BLaER1 treated with 17β-estradiol and CSF1 and Interleukin-3, amounts not matched to agents 10 nM and 100 nM (cell line): ENCODE results near the gene PCED1A.

ENCODE experiments used
- H3K27ac ChIP-seq, 11 experiments: shearing (Covaris generic); formaldehyde crosslinking; 2 replicates each; pipeline ENCODE4 v1.8.1; 2022
- H3K27me3 ChIP-seq, 11 experiments: shearing (Covaris generic); formaldehyde crosslinking; 2 replicates each; pipeline ENCODE4 v1.8.1; 2022
- H3K36me3 ChIP-seq, 11 experiments: shearing (Covaris generic); formaldehyde crosslinking; 2 replicates each; pipeline ENCODE4 v1.8.1; 2022
- H3K4me1 ChIP-seq, 10 experiments: shearing (Covaris generic); formaldehyde crosslinking; 2 replicates each; pipeline ENCODE4 v1.8.1; 2022
- H3K4me2 ChIP-seq, 11 experiments: shearing (Covaris generic); formaldehyde crosslinking; 2 replicates each; pipeline ENCODE4 v1.8.1; 2022
- H3K4me3 ChIP-seq, 10 experiments: shearing (Covaris generic); formaldehyde crosslinking; 2 replicates each; pipeline ENCODE4 v1.8.1; 2022
- H3K9ac ChIP-seq, 11 experiments: shearing (Covaris generic); formaldehyde crosslinking; 2 replicates each; pipeline ENCODE4 v1.8.1; 2022
- H3K9me3 ChIP-seq, 11 experiments: shearing (Covaris generic); formaldehyde crosslinking; replicated peaks in 1 of 11; 2 replicates each; pipeline ENCODE4 v1.8.1; 2022
- H4K20me1 ChIP-seq, 11 experiments: shearing (Covaris generic); formaldehyde crosslinking; 2 replicates each; pipeline ENCODE4 v1.8.1; 2022
- Cebpa-rat ChIP-seq, 11 experiments: shearing (Covaris generic); IDR thresholded peaks; 2 replicates each; pipeline ENCODE4 v1.8.1; 2022

Gene PCED1A

GRCh38 chr20:2839732-2840137 lies 720 bp downstream of the PCED1A start:
- Histone ChIP-seq H3K9ac (peak overlapping the region in 9 of 11 experiments; percentile 79 to 93 (median 88); a peak in 17 of 22 replicates), H3K27ac (peak overlapping the region; percentile 86 to 98 (median 94); a peak in 21 of 22 replicates), H3K4me2 (peak overlapping the region; percentile 85 to 95 (median 89)), H4K20me1 (peaks cover 0 to 9% (median 0%) of the 10 kb centered on the region in 11 experiments; a peak in 4 of 22 replicates), H3K4me1 (peaks cover 39 to 48% (median 42%) of the 10 kb centered on the region in 10 experiments), H3K27me3 (no peaks in the 10 kb centered on the region), H3K36me3 (peaks cover 0 to 13% (median 0%) of the 10 kb centered on the region in 11 experiments; a peak in 5 of 22 replicates), H3K4me3 (peak overlapping the region; percentile 70 to 89 (median 80)), H3K9me3 (no peaks in the 10 kb centered on the region)
- no peak for TF ChIP-seq Cebpa-rat (IDR thresholded peaks at IDR 0.05)

- H3K27me3 ChIP-seq: no peaks in the 10 kb centered on the region
- no peaks in the 10 kb centered on the region for H3K9me3 ChIP-seq
- peaks cover 0 to 10% (median 0%) of the 10 kb centered on the region in 11 experiments; a peak in 5 of 22 replicates for H3K36me3 ChIP-seq
- peak overlapping the region in 6 of 11 experiments; percentile 32 to 97 (median 49); a peak in 7 of 22 replicates for H3K27ac ChIP-seq
- H3K4me1 ChIP-seq: peaks cover 39 to 55% (median 42%) of the 10 kb centered on the region in 10 experiments
- peaks cover 0 to 6% (median 0%) of the 10 kb centered on the region in 11 experiments; a peak in 4 of 22 replicates for H4K20me1 ChIP-seq
- TF ChIP-seq Cebpa-rat (IDR thresholded peaks at IDR 0.05): no peak
- 0 out of 20 replicates have a peak overlapping the region, but pooled peaks of 3 of the 10 experiments have one; percentile 1 to 27 (median 18) for H3K4me3 ChIP-seq
- peak overlapping the region in 4 of 11 experiments; percentile 17 to 52 (median 46); a peak in 6 of 22 replicates for H3K9ac ChIP-seq
- peak overlapping the region; percentile 85 to 95 (median 89) for H3K4me2 ChIP-seq
These were observed 1.4 kb downstream of the PCED1A start for GRCh38 chr20:2838847-2839671.

GRCh38 chr20:2838170-2838797 lies 2.2 kb downstream of the PCED1A start:
- H4K20me1 ChIP-seq: no peaks in the 10 kb centered on the region; a peak in 2 of 22 replicates
- H3K4me3 ChIP-seq: peak overlapping the region in 3 of 10 experiments; percentile 1 to 27 (median 18); a peak in 1 of 20 replicates
- H3K4me1 ChIP-seq: peaks cover 39 to 63% (median 42%) of the 10 kb centered on the region in 10 experiments
- H3K4me2 ChIP-seq: peak overlapping the region; percentile 68 to 95 (median 88)
- H3K27me3 ChIP-seq: no peaks in the 10 kb centered on the region
- H3K9me3 ChIP-seq: no peaks in the 10 kb centered on the region
- peaks cover 0 to 3% (median 0%) of the 10 kb centered on the region in 11 experiments; a peak in 5 of 22 replicates for H3K36me3 ChIP-seq
- H3K9ac ChIP-seq: peak overlapping the region in 4 of 11 experiments; percentile 17 to 52 (median 46); a peak in 9 of 22 replicates
- no peak for TF ChIP-seq Cebpa-rat (IDR thresholded peaks at IDR 0.05)
- H3K27ac ChIP-seq: peak overlapping the region in 5 of 11 experiments; percentile 32 to 55 (median 45); a peak in 7 of 22 replicates

- no peaks in the 10 kb centered on the region; a peak in 4 of 22 replicates for H3K36me3 ChIP-seq
- H4K20me1 ChIP-seq: no peaks in the 10 kb centered on the region
- no peak overlapping the region for H3K4me3 ChIP-seq
- no peaks in the 10 kb centered on the region for H3K27me3 ChIP-seq
- H3K4me2 ChIP-seq: peak overlapping the region; percentile 68 to 95 (median 88)
- H3K4me1 ChIP-seq: peaks cover 40 to 71% (median 45%) of the 10 kb centered on the region in 10 experiments
- no peak overlapping the region for H3K9ac ChIP-seq
- no peaks in the 10 kb centered on the region for H3K9me3 ChIP-seq
- H3K27ac ChIP-seq: peak overlapping the region in 2 of 11 experiments; percentile 15 to 53; a peak in 1 of 22 replicates
- TF ChIP-seq Cebpa-rat (IDR thresholded peaks at IDR 0.05): no peak
These were observed 3.1 kb downstream of the PCED1A start for GRCh38 chr20:2837221-2837960.

- H3K4me2 ChIP-seq: no peak overlapping the region
- no peaks in the 10 kb centered on the region; a peak in 4 of 22 replicates for H3K36me3 ChIP-seq
- H3K9me3 ChIP-seq: no peaks in the 10 kb centered on the region
- TF ChIP-seq Cebpa-rat (IDR thresholded peaks at IDR 0.05): no peak
- no peak overlapping the region for H3K27ac ChIP-seq
- H3K27me3 ChIP-seq: no peaks in the 10 kb centered on the region
- H3K9ac ChIP-seq: no peak overlapping the region
- H4K20me1 ChIP-seq: no peaks in the 10 kb centered on the region
- H3K4me1 ChIP-seq: peaks cover 31 to 73% (median 47%) of the 10 kb centered on the region in 10 experiments
- H3K4me3 ChIP-seq: no peak overlapping the region
These were observed 4.4 kb downstream of the PCED1A start for GRCh38 chr20:2836035-2836434.

GRCh38 chr20:2835331-2835796 lies 5.1 kb downstream of the PCED1A start:
- TF ChIP-seq Cebpa-rat (IDR thresholded peaks at IDR 0.05): no peak

GRCh38 chr20:2834401-2835110 lies 5.9 kb downstream of the PCED1A start:
- Histone ChIP-seq H3K4me2 (peak overlapping the region in 2 of 11 experiments; percentile 45 to 46; a peak in 4 of 22 replicates), H3K9ac (no peak overlapping the region), H3K36me3 (no peaks in the 10 kb centered on the region; a peak in 4 of 22 replicates), H3K4me3 (no peak overlapping the region), H3K27me3 (no peaks in the 10 kb centered on the region), H3K9me3 (no peaks in the 10 kb centered on the region), H4K20me1 (no peaks in the 10 kb centered on the region), H3K4me1 (peaks cover 23 to 67% (median 38%) of the 10 kb centered on the region in 10 experiments), H3K27ac (no peak overlapping the region)
- TF ChIP-seq Cebpa-rat (IDR thresholded peaks at IDR 0.05): no peak

More at GRCh38 chr20:2835331-2835796, 5.1 kb downstream of the PCED1A start:
- H3K9ac ChIP-seq: no peak overlapping the region
- no peak overlapping the region for H3K27ac ChIP-seq
- H3K9me3 ChIP-seq: no peaks in the 10 kb centered on the region
- H3K4me2 ChIP-seq: peak overlapping the region in 1 of 11 experiments; percentile 32; a peak in 1 of 22 replicates
- peaks cover 31 to 73% (median 47%) of the 10 kb centered on the region in 10 experiments for H3K4me1 ChIP-seq
- H3K4me3 ChIP-seq: no peak overlapping the region
- H3K36me3 ChIP-seq: no peaks in the 10 kb centered on the region; a peak in 4 of 22 replicates
- H3K27me3 ChIP-seq: no peaks in the 10 kb centered on the region
- H4K20me1 ChIP-seq: no peaks in the 10 kb centered on the region
